ENCODE data around the gene CSTF1.
A peak's percentile ranks its signal among the peaks of the same experiment; 100 is the strongest.
"Not testable (repeated sequence)": the region's sequence is repeated elsewhere in the genome, so short reads cannot be mapped to it uniquely, and the experiment has no call there.

CSTF1 gene

DNA sequence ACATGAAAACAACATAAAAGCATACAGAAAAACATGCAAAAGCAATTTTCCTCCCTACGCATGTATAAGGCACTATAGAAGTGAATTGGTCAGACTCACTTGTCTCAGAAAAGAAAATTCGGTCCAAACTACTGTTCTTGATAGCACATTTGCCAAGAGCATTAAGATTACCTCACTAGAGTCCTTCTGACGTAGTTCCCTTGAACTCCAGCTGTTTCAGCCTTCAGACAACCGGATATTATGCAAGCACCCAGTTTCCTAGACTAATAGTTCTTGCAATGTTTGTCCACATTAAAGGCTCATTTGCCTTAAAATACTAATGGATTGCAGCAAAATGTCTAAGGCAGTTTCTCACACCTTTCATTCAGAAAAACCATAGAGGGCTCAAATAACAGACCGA, 17.1 kb downstream of the CSTF1 start:
- DNase-seq (ENCODE audit: low read depth in 2 of 2), result no peak

- DNase-seq (ENCODE audit: low read depth in 2 of 2), result no peak
These were observed 17.5 kb downstream of the CSTF1 start for GRCh38 chr20:56409956-56410355.

GRCh38 chr20:56411287-56411686, 18.8 kb downstream of the CSTF1 start:
- not testable (repeated sequence) for DNase-seq (ENCODE audit: low read depth in 2 of 2)

GRCh38 chr20:56411759-56412472, 19.5 kb downstream of the CSTF1 start, which contains the start of gene CASS4:
CASS4 (plus strand) TSS chr20:56412260; CDS start chr20:56412459, 199 bp downstream.
- DNase-seq (ENCODE audit: low read depth in 2 of 2), result no peak

- DNase-seq (ENCODE audit: low read depth in 2 of 2), result no peak
These were observed 20.0 kb downstream of the CSTF1 start for GRCh38 chr20:56412473-56412790.

GRCh38 chr20:56412949-56413348, 20.5 kb downstream of the CSTF1 start:
- no peak for DNase-seq (ENCODE audit: low read depth in 2 of 2)

- peak; percentile 62 to 75 for DNase-seq (ENCODE audit: low read depth in 2 of 2)
These were observed 22.7 kb downstream of the CSTF1 start for GRCh38 chr20:56414842-56415765.

- DNase-seq (ENCODE audit: low read depth in 2 of 2), result no peak
These were observed 25.0 kb downstream of the CSTF1 start for GRCh38 chr20:56417402-56417801.

- no peak for DNase-seq (ENCODE audit: low read depth in 2 of 2)
These were observed 25.5 kb downstream of the CSTF1 start for GRCh38 chr20:56417911-56418310.

GRCh38 chr20:56418385-56418861, 26.0 kb downstream of the CSTF1 start:
- DNase-seq (ENCODE audit: low read depth in 2 of 2), result no peak

GRCh38 chr20:56420028-56420427, 27.6 kb downstream of the CSTF1 start:
- DNase-seq (ENCODE audit: low read depth in 2 of 2), result no peak

- no peak for DNase-seq (ENCODE audit: low read depth in 2 of 2)
These were observed 28.7 kb downstream of the CSTF1 start for GRCh38 chr20:56420940-56421688.

- no peak for DNase-seq (ENCODE audit: low read depth in 2 of 2)
These were observed 29.8 kb downstream of the CSTF1 start for GRCh38 chr20:56422076-56422823.

DNA sequence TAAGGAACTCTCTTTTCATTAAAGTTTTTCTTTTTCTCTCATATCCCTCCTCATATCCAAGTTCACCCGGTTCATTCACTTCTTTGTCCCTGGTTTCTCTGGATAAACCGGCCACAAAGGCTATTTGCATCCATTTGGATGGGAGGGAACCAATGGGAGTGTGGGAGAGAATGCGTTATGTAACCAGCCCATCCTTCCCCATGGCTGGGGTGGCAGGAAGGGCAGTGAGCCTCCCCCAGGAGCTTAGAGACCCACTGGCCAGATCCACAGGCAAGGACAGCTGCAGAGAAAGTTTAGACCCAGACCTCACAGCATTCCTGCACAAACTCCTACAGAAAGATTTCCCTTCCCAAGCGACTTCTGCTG, 30.4 kb downstream of the CSTF1 start:
- DNase-seq (ENCODE audit: low read depth in 2 of 2), result no peak

- no peak for DNase-seq (ENCODE audit: low read depth in 2 of 2)
These were observed 30.8 kb downstream of the CSTF1 start for GRCh38 chr20:56423211-56423610.

DNA sequence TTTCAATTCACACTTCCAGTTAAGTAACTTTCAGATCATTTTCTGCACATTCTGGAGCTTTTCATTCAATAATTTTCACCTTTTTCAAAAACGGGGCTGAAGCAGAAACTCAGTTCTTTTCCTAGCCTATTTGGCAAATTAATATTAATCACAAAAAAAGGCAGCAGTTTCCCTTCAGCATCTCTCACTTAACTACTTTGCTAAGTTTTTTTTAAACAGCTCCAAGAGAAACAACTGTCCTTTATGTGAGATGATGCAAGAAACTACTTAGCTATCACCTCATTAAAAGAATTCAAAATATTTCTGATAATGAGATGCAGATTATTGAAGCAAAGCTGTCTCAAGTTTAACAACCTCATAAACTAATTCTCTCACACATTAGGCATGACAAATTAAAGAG, 31.4 kb downstream of the CSTF1 start:
- no peak for DNase-seq (ENCODE audit: low read depth in 2 of 2)

DNA sequence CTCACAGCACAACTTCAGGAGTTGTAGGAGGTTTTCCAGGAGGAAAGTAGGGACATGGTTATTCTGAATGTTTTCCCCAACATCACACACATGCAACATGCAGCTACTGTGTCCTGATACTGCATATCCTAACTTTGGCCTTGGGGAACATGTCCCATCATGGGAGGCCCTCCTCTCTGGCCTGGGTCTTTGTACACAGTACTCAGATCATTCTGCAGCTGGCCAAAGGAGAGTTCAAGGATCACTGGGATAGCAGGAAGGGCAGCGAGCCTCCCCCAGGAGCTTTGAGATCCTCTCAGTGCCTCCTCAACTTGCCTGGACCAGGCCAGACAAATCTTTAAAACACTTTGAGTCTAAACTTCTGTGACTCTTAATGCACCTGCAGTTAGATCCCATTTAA, 32.5 kb downstream of the CSTF1 start:
- no peak for DNase-seq (ENCODE audit: low read depth in 2 of 2)

- no peak for DNase-seq (ENCODE audit: low read depth in 2 of 2)
These were observed 33.6 kb downstream of the CSTF1 start for GRCh38 chr20:56426026-56426425.

DNA sequence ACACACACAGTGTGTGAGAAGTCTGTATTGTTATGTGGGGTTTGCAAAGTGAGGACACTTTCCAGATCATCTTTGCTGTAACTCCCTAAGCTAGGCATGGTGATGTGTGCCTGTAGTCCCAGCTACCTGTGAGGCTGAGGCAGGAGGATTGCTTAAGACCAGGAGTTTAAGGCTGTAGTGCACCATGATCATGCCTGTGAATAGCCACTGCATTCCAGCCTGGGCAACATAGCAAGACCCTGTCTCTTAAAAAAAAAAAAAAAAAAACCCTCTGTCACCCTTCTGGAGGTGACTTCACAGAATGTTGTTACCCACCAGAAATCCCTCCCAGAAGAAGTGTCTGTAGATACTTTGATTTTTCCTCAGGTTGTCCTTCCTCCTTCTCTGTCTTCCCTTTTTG, 34.5 kb downstream of the CSTF1 start:
- DNase-seq (ENCODE audit: low read depth in 2 of 2), result no peak

DNA sequence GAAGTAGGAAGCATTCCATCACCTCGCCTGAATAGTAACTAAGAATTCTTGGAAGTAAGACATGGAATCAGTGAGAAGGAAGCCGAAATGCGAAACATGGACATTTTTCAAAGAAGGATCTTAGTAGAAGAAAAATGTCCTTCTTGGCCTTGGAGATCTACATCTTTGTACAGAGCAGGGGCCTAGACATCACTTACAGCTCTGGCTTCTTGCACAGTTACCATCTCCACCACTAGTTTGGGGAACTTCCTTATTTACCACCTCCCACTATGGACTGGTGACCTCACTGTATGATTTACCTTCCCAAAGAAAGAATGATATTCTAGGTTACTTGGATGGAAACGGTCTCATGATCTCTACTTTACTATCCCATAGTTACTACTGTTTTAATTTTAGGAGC, 35.4 kb downstream of the CSTF1 start:
- no peak for DNase-seq (ENCODE audit: low read depth in 2 of 2)

DNA sequence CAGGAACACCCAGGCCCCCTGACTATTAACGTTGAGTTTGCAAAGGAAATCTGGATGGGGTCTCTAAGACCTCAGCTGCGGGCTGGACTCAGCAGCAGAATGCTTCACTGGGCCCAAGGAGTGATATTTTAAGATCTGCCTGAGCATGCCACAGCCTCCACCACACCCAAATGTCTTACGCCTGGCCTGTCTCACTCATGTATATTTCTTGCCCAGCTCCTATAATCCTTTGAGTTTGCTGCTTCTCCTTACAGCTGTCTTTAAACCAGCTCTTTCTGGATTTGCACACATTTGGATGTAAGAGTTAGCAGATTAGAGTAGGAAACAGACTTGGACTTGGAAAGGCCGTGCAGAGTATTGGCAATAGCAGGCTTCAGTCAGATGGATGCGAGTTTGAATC, 36.0 kb downstream of the CSTF1 start:
- DNase-seq (ENCODE audit: low read depth in 2 of 2), result no peak

DNA sequence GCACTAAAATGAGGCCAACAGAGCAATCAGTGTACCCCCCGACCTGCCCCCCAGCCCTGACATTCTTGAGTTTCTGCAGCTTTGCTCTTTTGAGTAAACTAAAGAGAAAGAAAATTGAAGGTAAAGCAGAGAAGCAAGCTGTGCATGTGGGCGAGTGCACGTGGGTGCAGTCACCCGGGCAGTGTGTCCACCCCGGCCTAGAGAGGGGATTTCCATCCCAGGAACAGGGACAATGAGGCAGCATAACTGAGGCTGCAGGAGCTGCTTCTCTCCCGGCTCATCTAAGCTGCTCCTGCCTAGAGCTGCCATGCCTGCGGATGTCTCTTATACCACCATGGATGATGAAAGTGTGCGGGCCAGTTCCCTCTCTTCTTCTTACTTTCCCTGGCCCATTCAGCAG, 36.4 kb downstream of the CSTF1 start:
- DNase-seq (ENCODE audit: low read depth in 2 of 2), result no peak
